Jurkat, Clone E6-1 (cell line): ENCODE measurements around the gene PLA2G10.
"Not testable (repeated sequence)": the region's sequence is repeated elsewhere in the genome, so short reads cannot be mapped to it uniquely, and the experiment has no call there.

ENCODE experiments used
- DNase-seq: peaks from one replicate; pipeline ENCODE4 v3.0.0-alpha.2; 2011; ENCODE audit warnings: low read depth, low spot score
- H3K4me3 ChIP-seq: 2 replicates; pipeline ENCODE4 v1.5.1; 2011; ENCODE audit warnings: mild to moderate bottlenecking, low read length, control low read depth, moderate library complexity

PLA2G10 gene

DNA sequence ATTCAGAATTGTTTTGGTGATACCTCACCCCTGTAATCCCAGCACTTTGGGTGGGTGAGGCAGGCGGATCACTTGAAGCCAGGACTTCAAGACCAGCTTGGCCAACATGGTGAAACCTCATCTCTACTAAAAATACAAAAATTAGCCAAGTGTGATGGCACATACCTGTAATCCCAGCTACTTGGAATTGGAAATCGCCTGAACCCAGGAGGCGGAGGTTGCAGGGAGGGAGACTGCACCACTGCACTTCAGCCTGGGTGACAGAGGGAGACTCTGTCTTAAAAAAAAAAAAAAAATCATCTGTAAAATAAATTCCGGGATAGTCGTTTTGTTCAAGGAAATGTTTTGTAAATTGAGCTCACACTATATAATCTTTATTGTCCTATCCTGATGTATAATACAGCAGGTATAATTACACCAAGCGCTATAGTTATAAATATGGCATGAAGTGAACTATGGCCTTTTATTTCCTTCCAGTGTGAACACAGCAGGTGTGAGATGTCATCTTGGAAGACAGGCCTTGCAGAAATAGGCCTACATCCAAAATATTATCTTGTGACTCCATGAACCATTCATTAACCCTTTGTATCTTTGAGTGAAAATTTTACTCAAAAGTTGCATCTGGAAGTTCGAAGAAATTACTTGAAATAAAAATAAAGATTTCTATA is 25.4 kb downstream of the PLA2G10 start:
- H3K4me3 ChIP-seq, result no peak overlapping the region
- DNase-seq, result no peak

DNA sequence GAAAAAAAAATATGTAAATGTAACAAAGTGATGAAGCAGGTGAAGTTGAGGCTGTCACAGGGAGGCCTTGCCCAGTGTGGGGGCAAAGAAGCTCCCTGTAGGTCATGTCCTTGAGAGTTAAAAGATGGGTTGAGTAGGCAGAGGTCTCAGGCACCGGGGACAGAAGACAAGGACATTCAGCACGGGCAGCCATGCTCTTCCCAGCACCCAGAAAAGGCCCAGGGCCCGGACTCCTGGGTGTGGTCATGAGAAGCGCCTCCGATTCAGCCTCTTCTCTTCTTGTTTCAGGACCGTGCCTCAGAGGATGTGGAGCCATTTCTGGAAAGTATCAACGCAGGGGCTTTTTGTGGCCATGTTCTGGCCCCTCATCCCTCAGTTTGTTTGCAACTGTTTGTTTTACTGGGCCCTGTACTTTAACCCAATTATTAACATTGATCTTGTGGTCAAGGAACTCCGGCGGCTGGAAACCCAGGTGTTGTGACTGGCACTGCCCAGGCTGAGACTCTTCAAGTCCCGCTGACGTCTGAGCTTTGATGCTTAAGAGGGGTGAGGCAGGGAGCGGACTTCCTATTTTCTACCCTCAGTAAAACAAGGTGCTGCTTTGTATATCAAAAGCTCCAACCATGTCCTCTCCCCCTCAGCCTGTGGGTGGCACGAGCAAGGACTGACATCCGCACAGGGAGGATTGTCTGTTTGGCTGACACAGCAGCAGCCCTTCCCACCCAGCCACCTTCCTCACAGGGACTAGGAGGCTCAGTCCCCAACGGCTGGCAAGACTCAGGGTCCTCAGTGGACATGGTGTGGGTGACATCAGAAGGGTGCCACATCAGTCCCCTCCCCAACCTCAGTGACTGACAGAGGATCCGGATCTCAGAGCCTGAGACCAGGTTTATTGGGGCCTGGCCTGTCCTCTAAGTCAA is 26.5 kb downstream of the PLA2G10 start:
- no peak overlapping the region for H3K4me3 ChIP-seq
- DNase-seq, result no peak

DNA sequence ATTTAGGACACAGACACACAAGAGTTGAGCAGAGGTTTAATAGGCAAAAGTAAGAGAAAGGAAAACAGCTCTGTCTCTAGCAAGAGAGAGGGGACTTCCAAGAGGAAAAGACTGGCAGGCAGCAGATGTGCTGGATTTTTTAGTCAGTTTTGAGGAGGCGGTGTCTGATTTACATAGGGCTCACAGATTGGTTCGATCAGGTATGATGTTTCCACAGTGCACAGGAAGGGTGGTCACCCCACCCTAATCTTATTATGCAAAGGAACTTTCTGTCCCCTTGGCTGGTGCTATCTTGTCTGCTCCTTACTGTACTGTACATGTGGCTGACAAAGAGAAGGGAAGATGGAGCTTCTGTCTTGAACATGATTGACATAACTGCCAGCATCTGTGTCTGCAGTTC is 36.0 kb downstream of the PLA2G10 start:
- H3K4me3 ChIP-seq, result no peak overlapping the region
- peak; percentile 47 for DNase-seq

DNA sequence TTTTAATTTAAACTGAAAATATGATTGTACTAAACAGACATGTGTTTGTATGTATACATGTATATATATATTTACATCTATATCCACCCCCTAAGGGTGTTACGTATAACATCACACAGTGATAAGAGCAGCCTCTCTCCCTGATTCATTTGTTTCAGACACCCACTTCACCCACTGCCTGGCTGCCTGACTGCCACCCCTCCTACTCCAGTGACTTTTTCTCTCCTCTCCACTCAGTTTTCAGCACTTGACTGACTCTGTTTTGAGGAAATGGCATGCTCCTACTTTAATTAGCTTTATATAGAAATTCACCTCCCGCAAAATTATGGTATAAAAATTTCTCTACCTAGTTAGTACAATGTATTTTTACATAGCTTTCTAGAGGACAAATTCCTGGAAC is 41.4 kb downstream of the PLA2G10 start:
- no peak for DNase-seq
- H3K4me3 ChIP-seq, result no peak overlapping the region

DNA sequence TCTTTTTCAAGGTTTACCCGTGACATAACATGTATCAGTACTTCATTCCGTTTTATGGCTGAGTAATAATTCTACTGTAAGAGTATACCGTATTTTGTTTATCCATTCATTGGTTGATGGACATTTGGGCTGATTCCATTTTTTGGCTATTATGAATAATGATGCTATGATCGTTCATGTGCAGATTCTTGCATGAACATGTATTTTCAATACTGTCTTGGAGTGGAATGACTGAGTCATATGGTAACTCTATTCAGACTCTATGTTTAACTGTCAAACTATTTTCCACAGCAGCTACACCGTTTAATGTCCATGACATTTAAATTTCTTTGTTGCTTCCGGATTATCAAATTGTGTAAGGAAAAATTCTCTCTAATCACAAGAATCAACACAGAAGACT is 43.5 kb downstream of the PLA2G10 start:
- no peak for DNase-seq
- H3K4me3 ChIP-seq, result no peak overlapping the region

- DNase-seq, result no peak
- H3K4me3 ChIP-seq, result no peak overlapping the region
Observed at GRCh38 chr16:14649816-14650215, 44.3 kb downstream of the PLA2G10 start.

GRCh38 chr16:14641926-14642325 is 52.2 kb downstream of the PLA2G10 start:
- H3K4me3 ChIP-seq, result no peak overlapping the region
- no peak for DNase-seq

- H3K4me3 ChIP-seq, result no peak overlapping the region
- DNase-seq, result no peak
Observed at GRCh38 chr16:14641206-14641605, 52.9 kb downstream of the PLA2G10 start.

GRCh38 chr16:14640538-14640937 is 53.6 kb downstream of the PLA2G10 start:
- H3K4me3 ChIP-seq, result no peak overlapping the region
- DNase-seq, result no peak

DNA sequence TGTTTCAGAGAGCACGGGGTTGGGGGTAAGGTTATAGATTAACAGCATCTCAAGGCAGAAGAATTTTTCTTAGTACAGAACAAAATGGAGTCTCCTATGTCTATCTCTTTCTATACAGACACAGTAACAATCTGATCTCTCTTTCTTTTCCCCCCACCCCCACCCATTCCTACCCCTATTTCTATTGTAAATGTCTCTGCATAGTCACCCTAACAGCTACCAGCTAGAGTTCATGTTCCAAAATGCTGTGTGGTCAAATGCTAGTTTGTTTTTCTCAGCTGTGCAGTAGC is 57.2 kb downstream of the PLA2G10 start:
- not testable (repeated sequence) for DNase-seq, H3K4me3 ChIP-seq

- H3K4me3 ChIP-seq, DNase-seq: not testable (repeated sequence)
Observed at GRCh38 chr16:14636179-14636950, 57.7 kb downstream of the PLA2G10 start.

GRCh38 chr16:14635395-14636165 is 58.5 kb downstream of the PLA2G10 start:
- DNase-seq, result no peak
- H3K4me3 ChIP-seq, result no peak overlapping the region

- DNase-seq, result no peak
- H3K4me3 ChIP-seq, result peak overlapping the region; percentile 95
Observed at GRCh38 chr16:14634389-14634725, 59.8 kb downstream of the PLA2G10 start.

DNA sequence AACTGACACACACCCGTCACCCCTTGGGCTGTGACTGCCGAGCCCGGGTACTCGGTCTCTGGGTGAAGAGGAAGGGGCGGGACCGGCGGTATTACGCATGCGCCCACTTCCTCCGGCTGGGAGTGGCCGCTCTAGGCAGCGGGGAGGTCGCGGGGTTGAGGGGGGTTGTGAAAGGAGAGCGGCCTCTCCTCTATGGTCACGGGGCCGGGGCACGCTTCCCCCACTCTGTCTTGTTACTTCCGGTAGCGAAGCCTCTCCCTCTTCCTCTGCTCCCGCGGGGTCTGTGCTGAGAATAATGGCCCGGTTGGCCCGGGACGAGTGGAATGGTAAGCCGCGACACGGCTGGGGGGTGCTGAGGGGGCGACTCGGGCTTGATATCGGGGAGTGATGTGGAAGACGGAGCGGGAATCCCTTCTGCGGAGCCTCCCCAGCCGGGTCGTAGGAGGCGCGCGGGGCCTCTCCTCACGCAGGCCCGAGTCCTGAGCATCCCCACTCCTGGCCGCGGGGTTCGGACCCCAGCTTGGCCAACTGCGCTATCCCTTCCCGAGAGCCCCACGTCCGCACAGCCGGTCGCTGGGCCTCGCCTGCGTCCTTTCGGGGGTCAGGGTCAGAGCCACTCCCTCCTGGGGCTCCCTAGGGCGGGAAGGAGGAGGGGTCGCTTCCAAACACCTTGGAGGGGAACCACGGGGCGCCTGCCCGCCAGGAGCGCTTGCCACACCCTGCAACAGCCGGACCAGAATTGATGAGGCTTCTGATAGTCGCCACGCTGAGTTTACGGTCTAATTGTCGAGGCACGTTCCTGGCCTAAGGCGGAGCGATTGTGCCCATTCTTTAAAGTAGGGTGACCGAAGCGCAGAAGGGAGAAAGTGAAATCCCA is 61.2 kb downstream of the PLA2G10 start, which contains the start of gene BFAR:
BFAR (plus strand) TSS at position 259 of the 877 bp plus-strand sequence. CDS start 11,396 bp downstream, outside the sequence.
- H3K4me3 ChIP-seq, result peak within 1 kb of the TSS; percentile 95
- peak; percentile 95 for DNase-seq

DNA sequence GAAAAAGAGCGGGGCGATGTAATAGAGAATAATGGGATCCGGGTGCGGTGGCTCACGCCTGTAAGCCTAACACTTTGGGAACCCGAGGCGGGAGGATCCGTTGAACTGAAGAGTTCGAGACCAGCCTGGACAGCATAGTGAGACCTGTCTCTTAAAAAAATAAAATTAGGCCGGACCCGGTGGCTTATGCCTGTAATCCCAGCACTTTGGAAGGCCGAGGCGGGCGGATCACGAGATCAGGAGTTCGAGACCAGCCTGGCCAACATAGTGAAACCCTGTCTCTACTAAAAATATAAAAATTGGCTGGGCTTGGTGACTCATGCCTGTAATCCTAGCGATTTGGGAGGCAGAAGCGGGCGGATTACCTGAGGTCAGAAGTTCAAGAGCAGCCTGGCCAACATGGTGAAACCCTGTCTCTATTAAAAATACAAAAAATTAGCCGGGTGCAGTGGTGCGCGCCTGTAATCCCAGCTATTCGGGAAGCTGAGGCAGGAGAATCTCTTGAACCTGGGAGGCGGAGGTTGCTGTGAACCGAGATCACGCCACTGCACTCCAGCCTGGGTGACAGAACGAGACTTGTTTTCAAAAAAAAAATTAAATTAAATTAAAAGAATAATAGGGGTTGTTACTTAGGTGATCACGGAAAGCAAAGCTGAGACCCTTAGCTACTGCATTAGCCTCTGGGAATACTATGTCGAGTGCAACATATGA is 63.3 kb downstream of the PLA2G10 start:
- peak overlapping the region; percentile 36 for H3K4me3 ChIP-seq
- not testable (repeated sequence) for DNase-seq

DNA sequence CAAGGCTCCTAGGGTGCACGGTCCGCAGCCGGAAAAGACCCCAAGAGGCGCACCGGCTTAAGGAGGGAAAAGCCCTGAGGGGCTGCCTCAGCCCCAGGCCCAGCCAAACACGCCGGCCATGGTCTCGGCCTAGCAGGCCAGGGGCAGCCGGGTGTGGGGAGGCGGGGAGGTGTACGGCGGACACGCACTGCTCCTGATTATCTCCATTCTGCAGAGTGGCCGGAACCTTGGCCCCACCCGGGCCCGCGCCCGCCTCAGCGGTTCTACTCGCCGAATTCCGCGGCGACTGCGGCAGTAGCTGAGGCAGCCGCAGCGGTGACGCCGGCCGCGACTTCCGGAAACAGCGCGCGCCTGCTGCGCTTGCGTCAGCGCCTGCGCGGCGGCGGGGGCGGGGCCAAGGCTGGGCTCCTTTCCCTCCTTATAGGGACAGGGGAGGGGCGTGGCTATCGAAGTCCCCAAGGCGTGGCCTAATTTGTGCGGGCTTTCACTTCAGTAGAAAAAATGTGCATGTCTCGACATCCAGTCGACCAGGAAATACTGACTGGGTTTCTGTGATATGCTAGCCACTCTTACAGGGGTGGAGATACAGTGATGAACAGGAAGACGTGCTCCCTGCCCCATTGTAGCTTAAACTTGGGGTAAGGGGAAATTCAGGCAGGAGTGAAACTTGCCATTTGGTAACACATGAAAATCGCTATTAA is 64.0 kb downstream of the PLA2G10 start, which contains the start of gene PARN:
PARN (minus strand) TSS at position 342 of the 701 bp plus-strand sequence; CDS start at position 207, 135 bp downstream.
- peak within 1 kb of the TSS; percentile 88 for H3K4me3 ChIP-seq
- DNase-seq, result peak; percentile 96

DNA sequence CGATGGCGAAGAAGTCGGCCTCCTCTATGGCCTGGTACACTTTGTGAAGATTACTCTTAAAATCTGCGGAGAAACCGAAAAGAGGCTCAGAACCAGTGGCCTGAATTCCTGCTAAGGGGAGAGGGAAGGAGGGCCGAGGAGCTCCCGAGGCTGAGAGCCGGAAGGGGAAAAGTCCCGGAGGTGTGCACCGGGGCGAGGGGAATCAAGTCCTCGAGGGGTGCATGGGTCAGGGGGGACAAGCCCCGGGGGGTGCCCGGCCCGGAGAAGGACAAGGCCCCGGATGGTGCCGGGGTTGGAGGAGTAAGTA is 64.5 kb downstream of the PLA2G10 start:
- DNase-seq, result no peak
- H3K4me3 ChIP-seq, result peak overlapping the region; percentile 88
